ENCODE data around the gene CLDN10.

Gene CLDN10

DNA sequence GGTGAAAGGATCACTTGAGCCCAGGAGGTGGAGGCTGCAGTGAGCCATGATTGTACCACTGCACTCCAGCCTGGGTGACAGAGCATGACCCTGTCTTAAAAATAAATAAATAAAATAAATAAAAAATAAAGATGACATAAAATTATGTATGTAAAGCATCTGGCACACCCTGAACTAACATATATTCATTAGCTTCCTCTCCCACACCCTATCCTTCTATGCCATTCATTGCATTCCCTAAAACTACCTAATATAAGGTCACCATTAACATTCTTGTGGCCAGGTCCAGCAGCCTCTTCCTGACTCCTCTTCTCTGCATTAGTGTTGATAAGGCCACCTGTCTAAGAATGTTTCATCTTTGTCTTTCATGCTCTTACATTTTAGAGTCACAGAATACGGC lies 44.5 kb upstream of the CLDN10 start:
- WGBS, 2 donors (ENCODE audit: extremely low coverage in 2 of 2, insufficient read length in 2 of 2, insufficient replicate concordance in 1 of 2), result no CpG with 5 or more reads among the region's 1 CpG
- Histone ChIP-seq H3K23ac (ENCODE audit: low read depth, low read length, poor library complexity) (no peak overlapping the region), H3K27me3 (ENCODE audit: control insufficient read depth in 3 of 3, insufficient read depth in 3 of 3, low read depth in 1 of 3, low read length in 3 of 3) (peaks cover 0 to 5% (median 0%) of the 10 kb centered on the region in 3 experiments)

DNA sequence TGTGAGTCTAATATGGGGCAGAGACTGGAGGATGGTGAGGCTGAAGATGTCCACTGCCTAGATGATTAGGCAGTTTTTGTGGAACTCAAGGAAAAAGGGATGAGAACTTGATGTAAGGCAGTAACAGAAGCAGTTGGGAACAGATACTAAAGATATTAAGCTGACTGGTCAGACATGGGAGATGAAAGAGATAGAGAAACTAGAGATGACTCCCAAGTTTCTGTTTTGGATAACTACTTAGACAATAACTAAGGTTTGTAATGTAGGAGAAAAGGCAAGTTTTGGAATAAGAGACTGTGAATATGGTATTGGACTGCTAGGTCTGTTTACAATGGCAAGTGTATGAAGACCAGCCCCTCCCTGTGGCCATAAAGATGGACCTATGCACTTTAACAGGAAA lies 43.5 kb upstream of the CLDN10 start:
- no peak overlapping the region for H2AFZ ChIP-seq (ENCODE audit: low read length)

More for the DNA sequence above, 44.5 kb upstream of the CLDN10 start:
- Histone ChIP-seq H3K4me1 (ENCODE audit: control insufficient read depth in 2 of 2, insufficient read depth in 1 of 2, low read depth in 1 of 2, low read length in 2 of 2) (peaks cover 0 to 4% of the 10 kb centered on the region in 2 donors), H4K8ac (ENCODE audit: low read depth, low read length) (no peak overlapping the region), H3K4me3 (ENCODE audit: low read length in 2 of 2) (no peak overlapping the region), H4K91ac (ENCODE audit: low read depth, low read length, poor library complexity) (no peak overlapping the region), H2AFZ (ENCODE audit: low read length) (no peak overlapping the region), H3K79me1 (ENCODE audit: low read depth, low read length) (no peaks in the 10 kb centered on the region), H3K4ac (ENCODE audit: low read length) (no peak overlapping the region), H3K27ac (replicated peaks; ENCODE audit: low read length) (no peak overlapping the region), H3K9ac (ENCODE audit: low read depth, low read length, poor library complexity) (no peak overlapping the region), H3K14ac (ENCODE audit: low read length) (no peak overlapping the region), H3K4me2 (ENCODE audit: insufficient read depth, low read length, poor library complexity, severe bottlenecking) (no peak overlapping the region), H3K9me3 (replicated peaks in 1 of 2; ENCODE audit: control insufficient read depth in 2 of 2, insufficient read depth in 1 of 2, low read depth in 1 of 2, low read length in 2 of 2) (no peaks in the 10 kb centered on the region), H2BK15ac (ENCODE audit: low read length) (no peak overlapping the region), H3K36me3 (replicated peaks in 1 of 2; ENCODE audit: control insufficient read depth in 2 of 2, insufficient read depth in 2 of 2, low read length in 2 of 2) (no peaks in the 10 kb centered on the region), H2BK12ac (ENCODE audit: low read length) (no peak overlapping the region), H3K18ac (ENCODE audit: low read length) (no peak overlapping the region), H2AK5ac (ENCODE audit: low read depth, low read length) (no peak overlapping the region), H2BK5ac (ENCODE audit: low read length) (no peak overlapping the region), H2BK120ac (ENCODE audit: low read depth, low read length) (no peak overlapping the region)
- no peak for DNase-seq (ENCODE audit: low spot score)

DNA sequence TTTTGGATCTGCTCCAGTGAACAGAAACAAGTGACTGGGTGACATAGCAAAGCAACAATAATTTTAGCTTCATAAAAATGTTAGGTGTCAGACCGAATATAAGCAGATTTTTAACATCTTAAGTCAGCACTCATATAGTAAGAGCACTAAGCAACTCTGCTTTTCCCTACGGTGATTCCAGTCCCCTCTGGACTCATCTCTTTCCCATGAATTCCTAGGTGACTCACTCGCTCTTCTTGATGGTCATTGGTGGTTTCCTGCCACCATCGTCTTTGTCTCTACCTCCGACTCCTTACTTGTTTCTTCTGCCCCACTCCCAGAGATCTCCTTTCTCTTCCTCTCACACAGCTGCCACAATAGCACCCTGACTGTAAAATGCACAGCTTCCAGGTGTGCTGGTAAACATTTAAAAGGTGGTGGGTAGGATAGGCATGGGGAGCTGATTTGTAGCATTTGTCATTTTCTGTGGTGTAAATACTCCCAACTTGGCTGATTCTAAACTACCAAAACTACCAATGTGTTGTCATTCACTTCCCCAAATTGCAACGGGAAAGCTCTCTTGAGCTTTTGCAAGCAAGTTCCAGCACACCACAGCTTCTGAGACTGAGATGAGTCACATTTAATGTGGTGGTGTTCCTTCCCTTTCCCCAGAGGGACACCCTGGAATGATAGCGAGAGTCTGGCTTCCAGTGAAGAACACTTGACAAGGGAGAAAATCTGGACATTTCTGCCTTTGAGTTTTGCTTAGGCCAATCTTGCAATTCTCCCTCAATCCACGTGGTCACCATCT lies 42.8 kb upstream of the CLDN10 start:
- H3K27me3 ChIP-seq (ENCODE audit: control insufficient read depth in 3 of 3, insufficient read depth in 3 of 3, low read depth in 1 of 3, low read length in 3 of 3), result peaks cover 0 to 5% (median 0%) of the 10 kb centered on the region in 3 experiments
- no peak overlapping the region for H3K4ac ChIP-seq (ENCODE audit: low read length)
- no peak overlapping the region for H2AFZ ChIP-seq (ENCODE audit: low read length)
- WGBS, 2 donors (ENCODE audit: extremely low coverage in 2 of 2, insufficient read length in 2 of 2, insufficient replicate concordance in 1 of 2), result no CpG with 5 or more reads among the region's 8 CpGs
- H3K14ac ChIP-seq (ENCODE audit: low read length), result no peak overlapping the region
- H3K9ac ChIP-seq (ENCODE audit: low read depth, low read length, poor library complexity), result no peak overlapping the region
- no peak overlapping the region for H4K91ac ChIP-seq (ENCODE audit: low read depth, low read length, poor library complexity)
- H3K27ac ChIP-seq (replicated peaks; ENCODE audit: low read length), result no peak overlapping the region
- H3K79me1 ChIP-seq (ENCODE audit: low read depth, low read length), result no peaks in the 10 kb centered on the region
- H3K4me1 ChIP-seq (ENCODE audit: control insufficient read depth in 2 of 2, insufficient read depth in 1 of 2, low read depth in 1 of 2, low read length in 2 of 2), result peaks cover 0 to 4% of the 10 kb centered on the region in 2 donors
- no peak overlapping the region for H2BK15ac ChIP-seq (ENCODE audit: low read length)
- H2BK5ac ChIP-seq (ENCODE audit: low read length), result no peak overlapping the region
- DNase-seq (ENCODE audit: low spot score), result no peak
- no peaks in the 10 kb centered on the region for H3K36me3 ChIP-seq (replicated peaks in 1 of 2; ENCODE audit: control insufficient read depth in 2 of 2, insufficient read depth in 2 of 2, low read length in 2 of 2)
- H2BK12ac ChIP-seq (ENCODE audit: low read length), result no peak overlapping the region
- no peak overlapping the region for H3K23ac ChIP-seq (ENCODE audit: low read depth, low read length, poor library complexity)
- no peak overlapping the region for H3K4me3 ChIP-seq (ENCODE audit: low read length in 2 of 2)
- H2AK5ac ChIP-seq (ENCODE audit: low read depth, low read length), result no peak overlapping the region
- no peak overlapping the region for H3K18ac ChIP-seq (ENCODE audit: low read length)
- H2BK120ac ChIP-seq (ENCODE audit: low read depth, low read length), result no peak overlapping the region
- no peaks in the 10 kb centered on the region for H3K9me3 ChIP-seq (replicated peaks in 1 of 2; ENCODE audit: control insufficient read depth in 2 of 2, insufficient read depth in 1 of 2, low read depth in 1 of 2, low read length in 2 of 2)
- H4K8ac ChIP-seq (ENCODE audit: low read depth, low read length), result no peak overlapping the region
- no peak overlapping the region for H3K4me2 ChIP-seq (ENCODE audit: insufficient read depth, low read length, poor library complexity, severe bottlenecking)

More for the DNA sequence above, 43.5 kb upstream of the CLDN10 start:
- Histone ChIP-seq H2BK15ac (ENCODE audit: low read length) (no peak overlapping the region), H3K14ac (ENCODE audit: low read length) (no peak overlapping the region), H3K27ac (replicated peaks; ENCODE audit: low read length) (no peak overlapping the region), H4K91ac (ENCODE audit: low read depth, low read length, poor library complexity) (no peak overlapping the region), H3K18ac (ENCODE audit: low read length) (no peak overlapping the region), H2AK5ac (ENCODE audit: low read depth, low read length) (no peak overlapping the region), H3K36me3 (replicated peaks in 1 of 2; ENCODE audit: control insufficient read depth in 2 of 2, insufficient read depth in 2 of 2, low read length in 2 of 2) (no peaks in the 10 kb centered on the region), H3K4me1 (ENCODE audit: control insufficient read depth in 2 of 2, insufficient read depth in 1 of 2, low read depth in 1 of 2, low read length in 2 of 2) (peaks cover 0 to 4% of the 10 kb centered on the region in 2 donors), H3K9ac (ENCODE audit: low read depth, low read length, poor library complexity) (no peak overlapping the region), H3K23ac (ENCODE audit: low read depth, low read length, poor library complexity) (no peak overlapping the region), H2BK12ac (ENCODE audit: low read length) (no peak overlapping the region), H2BK120ac (ENCODE audit: low read depth, low read length) (no peak overlapping the region), H3K79me1 (ENCODE audit: low read depth, low read length) (no peaks in the 10 kb centered on the region), H3K9me3 (replicated peaks in 1 of 2; ENCODE audit: control insufficient read depth in 2 of 2, insufficient read depth in 1 of 2, low read depth in 1 of 2, low read length in 2 of 2) (no peaks in the 10 kb centered on the region), H2BK5ac (ENCODE audit: low read length) (no peak overlapping the region), H3K4me2 (ENCODE audit: insufficient read depth, low read length, poor library complexity, severe bottlenecking) (no peak overlapping the region), H3K27me3 (ENCODE audit: control insufficient read depth in 3 of 3, insufficient read depth in 3 of 3, low read depth in 1 of 3, low read length in 3 of 3) (peaks cover 0 to 5% (median 0%) of the 10 kb centered on the region in 3 experiments), H3K4ac (ENCODE audit: low read length) (no peak overlapping the region), H3K4me3 (ENCODE audit: low read length in 2 of 2) (no peak overlapping the region), H4K8ac (ENCODE audit: low read depth, low read length) (no peak overlapping the region)
- no peak for DNase-seq (ENCODE audit: low spot score)

DNA sequence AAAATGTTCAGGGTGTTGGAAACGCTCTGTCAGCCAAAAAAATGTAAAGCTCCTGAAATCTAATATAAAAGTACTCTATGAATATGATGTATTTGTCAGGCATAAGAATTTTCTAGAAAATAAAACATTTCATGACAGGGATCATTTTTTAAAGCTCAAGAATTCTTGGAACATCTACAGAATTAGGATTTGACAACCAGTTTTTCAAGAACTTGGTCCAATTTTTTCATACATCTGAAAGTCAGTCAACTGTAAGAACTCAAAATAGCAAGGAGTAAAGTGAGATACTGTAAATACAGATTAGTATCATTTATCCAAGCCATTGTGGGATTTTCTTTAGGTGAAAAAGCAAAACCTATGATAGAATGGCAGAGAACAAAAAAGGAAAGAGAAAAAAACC lies 41.6 kb upstream of the CLDN10 start:
- H3K4me3 ChIP-seq (ENCODE audit: low read length in 2 of 2), result no peak overlapping the region
- no peak overlapping the region for H3K18ac ChIP-seq (ENCODE audit: low read length)
- no peak overlapping the region for H3K4me2 ChIP-seq (ENCODE audit: insufficient read depth, low read length, poor library complexity, severe bottlenecking)
- H4K8ac ChIP-seq (ENCODE audit: low read depth, low read length), result no peak overlapping the region
- H3K14ac ChIP-seq (ENCODE audit: low read length), result no peak overlapping the region
- H2AFZ ChIP-seq (ENCODE audit: low read length), result no peak overlapping the region
- peaks cover 0 to 5% (median 0%) of the 10 kb centered on the region in 3 experiments for H3K27me3 ChIP-seq (ENCODE audit: control insufficient read depth in 3 of 3, insufficient read depth in 3 of 3, low read depth in 1 of 3, low read length in 3 of 3)
- H4K91ac ChIP-seq (ENCODE audit: low read depth, low read length, poor library complexity), result no peak overlapping the region
- H3K23ac ChIP-seq (ENCODE audit: low read depth, low read length, poor library complexity), result no peak overlapping the region
- no peak overlapping the region for H2BK12ac ChIP-seq (ENCODE audit: low read length)
- H3K36me3 ChIP-seq (replicated peaks in 1 of 2; ENCODE audit: control insufficient read depth in 2 of 2, insufficient read depth in 2 of 2, low read length in 2 of 2), result no peaks in the 10 kb centered on the region
- no peaks in the 10 kb centered on the region for H3K9me3 ChIP-seq (replicated peaks in 1 of 2; ENCODE audit: control insufficient read depth in 2 of 2, insufficient read depth in 1 of 2, low read depth in 1 of 2, low read length in 2 of 2)
- H3K9ac ChIP-seq (ENCODE audit: low read depth, low read length, poor library complexity), result no peak overlapping the region
- no peak overlapping the region for H2BK120ac ChIP-seq (ENCODE audit: low read depth, low read length)
- H2BK15ac ChIP-seq (ENCODE audit: low read length), result no peak overlapping the region
- no peak for DNase-seq (ENCODE audit: low spot score)
- WGBS, 2 donors (ENCODE audit: extremely low coverage in 2 of 2, insufficient read length in 2 of 2, insufficient replicate concordance in 1 of 2), result no CpG with 5 or more reads among the region's 1 CpG
- no peak overlapping the region for H2AK5ac ChIP-seq (ENCODE audit: low read depth, low read length)
- no peaks in the 10 kb centered on the region for H3K79me1 ChIP-seq (ENCODE audit: low read depth, low read length)
- H3K27ac ChIP-seq (replicated peaks; ENCODE audit: low read length), result no peak overlapping the region
- H3K4ac ChIP-seq (ENCODE audit: low read length), result no peak overlapping the region
- H2BK5ac ChIP-seq (ENCODE audit: low read length), result no peak overlapping the region
- no peaks in the 10 kb centered on the region for H3K4me1 ChIP-seq (ENCODE audit: control insufficient read depth in 2 of 2, insufficient read depth in 1 of 2, low read depth in 1 of 2, low read length in 2 of 2)

All from neuronal stem cell (in vitro differentiated cells).